Measurements from ENCODE around the gene ART1. TPM values are rescaled to one million over a fixed set of nuclear protein-coding genes. Genes with fewer than 3 reads are reported as not detected.

The ART1 gene
- total RNA-seq, 3 donors from 2014 or later: 1.8 TPM; not detected in 2

DNA sequence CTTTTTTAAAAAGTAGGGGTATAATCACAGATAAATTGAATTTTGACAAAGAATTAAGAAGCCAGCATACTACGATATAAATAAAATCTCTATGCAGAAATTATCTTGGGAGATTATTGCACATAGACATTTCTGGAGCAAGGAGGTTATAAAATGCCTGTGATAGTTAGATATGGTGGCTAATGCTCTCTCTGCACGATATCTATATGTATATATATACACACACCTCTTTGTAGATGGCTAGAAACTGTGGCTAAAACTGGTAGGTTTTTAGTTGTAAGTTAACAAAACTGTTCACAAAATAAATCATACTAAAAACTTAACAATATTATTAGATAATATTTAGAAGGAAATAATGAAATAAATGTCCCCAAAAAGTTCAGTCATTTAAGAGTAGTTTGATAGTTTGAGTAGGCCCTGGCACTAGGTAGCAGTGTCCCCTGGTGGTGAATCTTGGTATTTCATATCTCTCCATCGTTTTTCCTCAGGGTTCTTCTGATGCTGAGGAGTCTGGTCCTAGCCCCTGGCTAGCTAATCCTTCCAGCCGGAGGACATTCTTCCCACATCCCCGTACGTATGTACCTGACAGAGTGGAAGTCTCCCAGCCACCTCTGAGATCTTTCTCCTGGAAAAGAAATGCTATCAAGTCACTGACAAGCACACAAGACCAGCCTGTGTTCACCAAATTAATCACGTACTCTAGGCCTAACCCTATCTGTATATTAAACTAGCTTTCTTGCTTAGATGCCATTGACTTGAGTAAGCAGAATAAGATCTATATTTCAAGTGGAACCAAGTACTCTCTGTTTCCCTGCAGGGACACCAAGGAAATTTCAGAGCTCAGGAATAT is 35.3 kb upstream of the ART1 start:
- TF ChIP-seq, protein P1, sequence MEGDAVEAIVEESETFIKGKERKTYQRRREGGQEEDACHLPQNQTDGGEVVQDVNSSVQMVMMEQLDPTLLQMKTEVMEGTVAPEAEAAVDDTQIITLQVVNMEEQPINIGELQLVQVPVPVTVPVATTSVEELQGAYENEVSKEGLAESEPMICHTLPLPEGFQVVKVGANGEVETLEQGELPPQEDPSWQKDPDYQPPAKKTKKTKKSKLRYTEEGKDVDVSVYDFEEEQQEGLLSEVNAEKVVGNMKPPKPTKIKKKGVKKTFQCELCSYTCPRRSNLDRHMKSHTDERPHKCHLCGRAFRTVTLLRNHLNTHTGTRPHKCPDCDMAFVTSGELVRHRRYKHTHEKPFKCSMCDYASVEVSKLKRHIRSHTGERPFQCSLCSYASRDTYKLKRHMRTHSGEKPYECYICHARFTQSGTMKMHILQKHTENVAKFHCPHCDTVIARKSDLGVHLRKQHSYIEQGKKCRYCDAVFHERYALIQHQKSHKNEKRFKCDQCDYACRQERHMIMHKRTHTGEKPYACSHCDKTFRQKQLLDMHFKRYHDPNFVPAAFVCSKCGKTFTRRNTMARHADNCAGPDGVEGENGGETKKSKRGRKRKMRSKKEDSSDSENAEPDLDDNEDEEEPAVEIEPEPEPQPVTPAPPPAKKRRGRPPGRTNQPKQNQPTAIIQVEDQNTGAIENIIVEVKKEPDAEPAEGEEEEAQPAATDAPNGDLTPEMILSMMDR (IDR thresholded peaks at IDR 0.05): peak; percentile 61
- no peaks in the 10 kb centered on the region for H3K9me3 ChIP-seq
- peak; percentile 73 for ATAC-seq
- no peaks in the 10 kb centered on the region for H3K36me3 ChIP-seq (ENCODE audit: low read depth)
- no peak overlapping the region for H3K4me3 ChIP-seq
- intact Hi-C loops (cut with DNase I, micrococcal nuclease): no loop called here
- H3K4me1 ChIP-seq (ENCODE audit: low read depth): no peaks in the 10 kb centered on the region
- DNase-seq: peak in 1 of 3 donors; percentile 74

DNA sequence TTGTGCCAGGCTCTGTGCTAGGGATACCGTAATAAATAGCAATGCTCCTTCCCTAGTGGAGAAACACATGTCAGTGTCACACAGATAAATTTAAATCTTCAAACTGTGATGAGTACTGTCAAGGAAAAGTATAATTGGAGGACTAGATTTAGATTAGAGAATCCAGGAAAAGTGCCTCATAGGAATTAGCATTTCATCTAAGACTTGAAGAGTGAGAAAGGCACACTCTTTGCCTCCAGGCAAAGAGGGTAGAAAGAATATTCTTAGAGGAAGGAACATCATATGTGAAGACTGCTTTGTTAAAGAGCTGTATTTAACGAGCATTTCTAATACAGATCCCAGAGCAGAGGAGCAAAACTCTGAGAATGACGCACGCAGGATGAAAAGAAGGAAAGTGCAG is 34.1 kb upstream of the ART1 start:
- Histone ChIP-seq H3K4me3 (no peak overlapping the region), H3K9me3 (no peaks in the 10 kb centered on the region), H3K36me3 (ENCODE audit: low read depth) (no peaks in the 10 kb centered on the region), H3K4me1 (ENCODE audit: low read depth) (no peaks in the 10 kb centered on the region)
- no peak for DNase-seq
- intact Hi-C loops (cut with DNase I, micrococcal nuclease): no loop called here
- TF ChIP-seq, protein P1 (IDR thresholded peaks at IDR 0.05): no peak
- no peak for ATAC-seq

DNA sequence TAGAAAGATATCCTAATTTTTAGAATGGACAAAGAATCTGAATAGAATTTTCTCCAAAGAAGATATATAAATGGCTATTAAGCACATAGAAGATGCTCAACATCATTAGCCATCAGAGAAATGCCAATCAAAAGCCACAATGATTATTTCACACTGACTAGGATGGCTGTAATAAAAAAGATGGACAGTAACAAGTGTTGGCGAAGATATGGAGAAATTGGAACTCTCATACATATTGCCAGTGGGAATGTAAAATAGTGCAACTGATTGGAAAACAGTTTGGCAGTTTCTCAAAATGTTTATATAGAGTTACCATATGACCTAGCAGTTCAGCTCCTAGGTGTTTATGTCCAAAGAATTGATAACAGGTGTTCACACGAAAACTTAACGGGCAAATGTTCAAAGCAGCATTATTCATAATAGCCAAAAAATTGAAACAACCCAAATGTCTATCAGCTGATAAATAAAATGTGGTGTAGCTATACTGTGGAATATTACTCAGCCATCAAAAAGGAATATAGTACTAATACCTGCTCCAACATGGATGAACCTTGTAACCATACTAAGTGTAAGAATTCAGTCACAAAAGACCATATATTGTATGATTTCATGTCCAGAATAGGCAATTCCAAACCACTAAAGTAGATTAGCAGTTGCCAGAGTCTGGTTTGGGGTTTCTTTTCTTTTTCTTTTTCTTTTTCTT is 32.8 kb upstream of the ART1 start:
- ATAC-seq (no peak), DNase-seq (no peak)
- H3K9me3 ChIP-seq: no peaks in the 10 kb centered on the region
- H3K36me3 ChIP-seq (ENCODE audit: low read depth): no peaks in the 10 kb centered on the region
- no peaks in the 10 kb centered on the region for H3K4me1 ChIP-seq (ENCODE audit: low read depth)
- TF ChIP-seq, protein P1 (IDR thresholded peaks at IDR 0.05): no peak
- no peak overlapping the region for H3K4me3 ChIP-seq
- intact Hi-C loops (cut with DNase I, micrococcal nuclease): no loop called here

DNA sequence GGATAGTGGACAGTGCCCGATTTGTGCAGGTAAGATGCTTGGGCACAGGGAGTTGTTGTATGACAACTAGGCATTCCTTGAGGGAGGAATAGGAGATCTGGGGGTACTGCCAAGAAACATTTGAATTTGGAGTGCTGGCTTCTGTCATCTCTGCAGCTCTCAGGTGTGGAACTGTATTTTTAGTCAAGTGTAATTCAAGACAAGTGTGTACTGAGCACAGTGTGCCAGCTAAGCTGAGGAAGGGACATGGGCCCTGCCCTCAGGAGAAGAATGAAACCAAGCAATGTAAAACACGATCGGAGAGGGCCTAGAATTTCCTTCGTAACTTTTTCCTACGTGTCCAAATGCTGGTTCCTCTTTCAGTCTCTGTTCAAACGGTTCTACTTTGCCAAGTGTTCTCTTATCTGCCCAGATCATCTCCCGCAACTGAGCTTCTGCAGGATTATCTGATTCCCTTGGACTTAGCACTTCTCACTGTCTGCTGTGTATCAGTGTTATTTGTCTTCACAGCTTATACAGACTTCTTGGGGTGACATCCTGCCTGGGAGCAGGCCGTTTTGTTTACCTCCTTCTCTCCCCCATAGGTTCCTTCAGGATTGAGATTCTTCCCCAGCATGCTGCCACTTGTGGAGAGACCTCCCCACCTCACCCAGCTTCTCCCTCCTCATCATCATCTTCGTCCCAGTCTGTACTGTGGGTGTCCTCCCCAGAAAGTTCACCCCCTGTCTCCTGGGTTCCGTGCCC is 30.8 kb upstream of the ART1 start:
- no peaks in the 10 kb centered on the region for H3K4me1 ChIP-seq (ENCODE audit: low read depth)
- TF ChIP-seq, protein P1 (IDR thresholded peaks at IDR 0.05): no peak
- intact Hi-C loops (cut with DNase I, micrococcal nuclease): no loop called here
- H3K4me3 ChIP-seq: no peak overlapping the region
- H3K9me3 ChIP-seq: no peaks in the 10 kb centered on the region
- no peaks in the 10 kb centered on the region for H3K36me3 ChIP-seq (ENCODE audit: low read depth)
- no peak for ATAC-seq
- DNase-seq: no peak

DNA sequence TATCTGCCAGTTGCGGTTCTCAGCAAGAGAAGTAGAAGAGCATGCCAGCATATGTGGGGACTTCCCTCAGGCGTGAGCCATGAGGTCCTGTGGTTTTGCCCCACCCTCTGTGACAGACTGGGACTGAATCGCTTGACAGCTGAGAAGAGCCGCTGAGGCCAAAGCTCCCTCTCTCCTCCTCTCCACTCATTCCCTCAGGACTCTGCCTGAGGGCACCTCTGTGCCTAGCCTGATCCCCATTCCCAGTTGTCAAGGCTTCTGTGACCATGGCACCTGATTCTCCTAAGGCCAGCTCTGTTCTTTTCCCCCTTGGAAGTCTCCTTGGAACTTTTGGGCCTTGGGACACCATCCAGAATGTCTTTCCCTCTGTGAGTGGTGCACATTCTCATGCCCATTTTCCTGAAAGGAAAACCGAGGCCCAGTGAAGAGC is 30.2 kb upstream of the ART1 start:
- Histone ChIP-seq H3K9me3 (no peaks in the 10 kb centered on the region), H3K36me3 (ENCODE audit: low read depth) (no peaks in the 10 kb centered on the region), H3K4me1 (ENCODE audit: low read depth) (no peaks in the 10 kb centered on the region), H3K4me3 (no peak overlapping the region)
- TF ChIP-seq, protein P1 (IDR thresholded peaks at IDR 0.05): no peak
- ATAC-seq: peak; percentile 28
- peak in 1 of 3 donors; percentile 9 for DNase-seq
- intact Hi-C loops (cut with DNase I, micrococcal nuclease): no loop called here

All from mucosa of descending colon (tissue), 3 donors.